Measurements from ENCODE around the gene THSD8. TPM values are rescaled to one million over a fixed set of nuclear protein-coding genes. Genes with fewer than 3 reads are reported as not detected.
A peak's percentile ranks its signal among the peaks of the same experiment; 100 is the strongest.

Gene THSD8
- 14.2 TPM for total RNA-seq (ENCODE audit: unreplicated experiment)
- long read RNA-seq = 0 reads

DNA sequence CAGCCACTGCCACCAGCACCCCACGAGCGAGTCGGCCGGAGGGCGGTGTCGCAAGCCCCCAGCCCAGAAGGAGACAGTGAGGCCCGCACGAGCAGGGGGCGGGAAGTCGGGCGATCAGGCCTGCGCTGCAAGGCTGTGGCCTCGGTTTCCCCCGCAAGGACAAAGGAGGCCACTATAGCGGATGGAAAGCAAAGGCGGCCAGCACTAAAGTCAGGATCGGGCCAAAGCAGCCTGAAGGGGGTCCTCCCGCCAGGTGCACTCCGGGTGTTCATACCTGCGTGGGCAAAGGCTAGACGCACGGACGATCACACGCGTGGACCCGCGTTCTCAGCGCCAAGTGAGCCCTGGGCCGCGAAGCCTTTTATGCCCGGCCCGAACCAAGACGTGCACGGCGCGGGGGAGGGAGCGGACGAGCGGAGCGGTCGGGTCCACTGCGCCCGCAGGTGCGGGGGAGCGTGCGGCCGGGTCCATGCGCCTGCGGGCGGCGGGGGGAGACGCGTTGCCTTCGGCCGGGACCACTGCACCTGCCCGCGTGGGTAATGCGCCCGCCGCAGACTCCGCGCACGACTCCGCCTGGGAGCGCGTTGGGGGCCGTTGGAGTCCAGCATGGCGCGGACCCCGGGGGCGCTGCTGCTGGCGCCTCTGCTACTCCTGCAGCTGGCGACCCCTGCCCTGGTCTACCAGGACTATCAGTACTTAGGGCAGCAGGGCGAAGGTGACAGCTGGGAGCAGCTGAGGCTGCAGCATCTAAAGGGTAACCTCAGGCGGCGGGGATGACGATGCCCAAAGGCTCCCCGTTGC, at the start of gene THSD8, which contains the start of gene PRDX2:
Gene THSD8 (plus strand): TSS at position 604 of the 801 bp plus-strand sequence. CDS start 3 bp downstream, at position 607.
Gene PRDX2 (minus strand): TSS at position 335 of the 801 bp plus-strand sequence. CDS start 539 bp downstream, outside the sequence.
- H3K4me1 Mint-ChIP-seq (ENCODE audit: unreplicated experiment) = peaks cover 12% of the 10 kb centered on the region
- H3K4me3 Mint-ChIP-seq (ENCODE audit: unreplicated experiment) = peak within 1 kb of the TSS; percentile 92
- TF ChIP-seq CTCF (IDR thresholded peaks at IDR 0.05; ENCODE audit: unreplicated experiment) = no peak
- no peaks in the 10 kb centered on the region for H3K9me3 Mint-ChIP-seq (ENCODE audit: unreplicated experiment)
- H3K27ac Mint-ChIP-seq (ENCODE audit: unreplicated experiment) = peak within 1 kb of the TSS; percentile 4
- H3K36me3 Mint-ChIP-seq (ENCODE audit: low read depth, unreplicated experiment) = peaks cover 3% of the 10 kb centered on the region
- peaks cover 16% of the 10 kb centered on the region for H3K27me3 Mint-ChIP-seq (ENCODE audit: unreplicated experiment)
- peak; percentile 69 for DNase-seq (ENCODE audit: low spot score)

DNA sequence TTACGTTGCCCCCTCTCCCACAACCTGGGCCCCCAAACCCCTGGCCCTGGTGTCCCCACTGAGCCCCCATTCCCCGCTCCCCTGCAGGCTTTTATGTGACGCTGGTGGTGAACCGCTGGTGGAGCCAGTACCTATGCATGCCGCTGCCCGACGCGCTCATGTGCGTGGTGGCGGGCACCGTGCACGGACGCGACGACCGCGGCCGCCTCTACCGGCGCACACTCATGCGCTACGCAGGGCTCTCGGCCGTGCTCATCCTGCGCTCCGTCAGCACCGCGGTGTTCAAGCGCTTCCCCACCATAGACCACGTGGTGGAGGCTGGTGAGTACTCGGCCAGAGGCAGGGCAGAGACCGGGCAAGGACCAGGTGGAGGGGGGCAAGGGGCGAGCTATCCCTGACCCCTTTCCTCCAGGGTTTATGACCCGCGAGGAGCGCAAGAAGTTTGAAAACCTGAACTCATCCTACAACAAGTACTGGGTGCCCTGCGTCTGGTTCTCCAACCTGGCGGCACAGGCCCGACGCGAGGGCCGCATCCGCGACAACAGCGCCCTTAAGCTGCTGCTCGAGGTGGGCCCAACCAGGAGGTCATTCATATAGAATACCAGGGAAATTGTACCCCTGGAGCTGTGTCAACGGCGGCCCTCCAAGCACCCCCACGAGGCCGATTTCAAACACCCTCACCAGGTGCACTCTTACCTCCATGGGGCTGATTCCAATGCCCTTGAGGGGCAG, 47.2 kb upstream of the THSD8 start:
- Mint-ChIP-seq H3K36me3 (ENCODE audit: low read depth, unreplicated experiment) (no peaks in the 10 kb centered on the region), H3K27me3 (ENCODE audit: unreplicated experiment) (peaks cover 9% of the 10 kb centered on the region), H3K9me3 (ENCODE audit: unreplicated experiment) (no peaks in the 10 kb centered on the region), H3K27ac (ENCODE audit: unreplicated experiment) (no peak overlapping the region), H3K4me1 (ENCODE audit: unreplicated experiment) (peaks cover 10% of the 10 kb centered on the region), H3K4me3 (ENCODE audit: unreplicated experiment) (no peak overlapping the region)
- no peak for TF ChIP-seq CTCF (IDR thresholded peaks at IDR 0.05; ENCODE audit: unreplicated experiment)
- DNase-seq (ENCODE audit: low spot score) = no peak

GRCh38 chr19:12756150-12756883, 45.6 kb upstream of the THSD8 start:
- peaks cover 2% of the 10 kb centered on the region for H3K27me3 Mint-ChIP-seq (ENCODE audit: unreplicated experiment)
- no peak overlapping the region for H3K27ac Mint-ChIP-seq (ENCODE audit: unreplicated experiment)
- peaks cover 6% of the 10 kb centered on the region for H3K4me1 Mint-ChIP-seq (ENCODE audit: unreplicated experiment)
- no peaks in the 10 kb centered on the region for H3K9me3 Mint-ChIP-seq (ENCODE audit: unreplicated experiment)
- no peak for DNase-seq (ENCODE audit: low spot score)
- TF ChIP-seq CTCF (IDR thresholded peaks at IDR 0.05; ENCODE audit: unreplicated experiment) = no peak
- H3K36me3 Mint-ChIP-seq (ENCODE audit: low read depth, unreplicated experiment) = no peaks in the 10 kb centered on the region
- no peak overlapping the region for H3K4me3 Mint-ChIP-seq (ENCODE audit: unreplicated experiment)

DNA sequence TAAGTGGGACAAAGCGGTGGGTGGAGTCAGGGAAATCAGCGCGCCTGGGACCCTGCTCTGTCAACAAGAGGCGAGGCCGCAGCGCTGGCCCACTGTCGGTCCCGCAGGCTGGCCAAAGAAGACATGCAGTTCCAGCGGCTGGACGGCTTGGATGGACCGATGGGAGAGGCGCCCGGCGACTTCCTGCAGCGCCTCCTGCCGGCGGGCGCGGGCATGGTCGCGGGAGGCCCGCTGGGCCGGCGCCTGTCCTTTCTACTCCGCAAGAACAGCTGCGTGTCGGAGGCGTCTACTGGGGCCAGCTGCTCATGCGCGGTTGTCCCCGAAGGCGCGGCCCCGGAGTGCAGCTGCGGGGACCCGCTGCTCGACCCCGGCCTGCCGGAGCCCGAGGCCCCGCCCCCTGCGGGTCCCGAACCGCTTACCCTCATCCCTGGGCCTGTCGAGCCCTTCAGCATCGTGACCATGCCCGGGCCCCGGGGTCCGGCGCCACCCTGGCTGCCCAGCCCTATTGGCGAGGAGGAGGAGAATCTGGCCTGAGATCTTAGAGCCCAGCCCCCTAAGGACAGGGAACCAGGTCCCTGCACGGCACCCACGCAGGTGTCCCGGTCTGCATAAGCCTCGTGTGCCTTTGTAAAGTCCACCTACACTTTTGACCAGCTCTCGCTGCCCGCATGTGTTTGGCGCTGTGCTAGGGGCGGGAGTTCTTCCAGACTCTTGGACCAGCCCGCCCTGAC, 44.2 kb upstream of the THSD8 start:
- Mint-ChIP-seq H3K36me3 (ENCODE audit: low read depth, unreplicated experiment) (no peaks in the 10 kb centered on the region), H3K9me3 (ENCODE audit: unreplicated experiment) (no peaks in the 10 kb centered on the region), H3K27me3 (ENCODE audit: unreplicated experiment) (peaks cover 2% of the 10 kb centered on the region), H3K27ac (ENCODE audit: unreplicated experiment) (no peak overlapping the region), H3K4me3 (ENCODE audit: unreplicated experiment) (no peak overlapping the region), H3K4me1 (ENCODE audit: unreplicated experiment) (peaks cover 2% of the 10 kb centered on the region)
- peak; percentile 98 for TF ChIP-seq CTCF (IDR thresholded peaks at IDR 0.05; ENCODE audit: unreplicated experiment)
- DNase-seq (ENCODE audit: low spot score) = peak; percentile 90

Measured in endothelial cell (in vitro differentiated cells).